AG04449 (cell line): ENCODE data around the gene SURF2.
A peak's percentile ranks its signal among the peaks of the same experiment; 100 is the strongest.
"Not testable (repeated sequence)": the region's sequence is repeated elsewhere in the genome, so short reads cannot be mapped to it uniquely, and the experiment has no call there.

Source experiments
- CTCF ChIA-PET: fragments of 350-600 bp; formaldehyde crosslinking; extraction: SDS; loops from one replicate; lab custom pipeline; 2021; ENCODE audit warnings: antibody characterized with exemption; lab: Yijun Ruan, JAX
- POLR2A ChIA-PET: fragments of 400-600, 350-600 bp; formaldehyde crosslinking; extraction: SDS; loops from one replicate; lab custom pipeline; 2020; ENCODE audit warnings: antibody characterized with exemption, inconsistent platforms; lab: Yijun Ruan, JAX
- DNase-seq: peaks from one replicate; pipeline ENCODE4 v3.0.0-alpha.2; 2010; ENCODE audit warnings: low read depth, low spot score
- H3K4me3 ChIP-seq: 2 replicates; pipeline ENCODE4 v1.5.1; 2011; ENCODE audit warnings: low read depth, mild to moderate bottlenecking, control low read depth, low read length
- TF ChIP-seq, protein P1 (sequence below): IDR thresholded peaks from one replicate; pipeline ENCODE4 v1.5.1; 2011; ENCODE audit warnings: mild to moderate bottlenecking, moderate library complexity, low read length, control low read depth, inconsistent platforms; ENCODE audit not compliant: insufficient read depth; ENCODE audit errors: missing control alignments

SURF2 gene

DNA sequence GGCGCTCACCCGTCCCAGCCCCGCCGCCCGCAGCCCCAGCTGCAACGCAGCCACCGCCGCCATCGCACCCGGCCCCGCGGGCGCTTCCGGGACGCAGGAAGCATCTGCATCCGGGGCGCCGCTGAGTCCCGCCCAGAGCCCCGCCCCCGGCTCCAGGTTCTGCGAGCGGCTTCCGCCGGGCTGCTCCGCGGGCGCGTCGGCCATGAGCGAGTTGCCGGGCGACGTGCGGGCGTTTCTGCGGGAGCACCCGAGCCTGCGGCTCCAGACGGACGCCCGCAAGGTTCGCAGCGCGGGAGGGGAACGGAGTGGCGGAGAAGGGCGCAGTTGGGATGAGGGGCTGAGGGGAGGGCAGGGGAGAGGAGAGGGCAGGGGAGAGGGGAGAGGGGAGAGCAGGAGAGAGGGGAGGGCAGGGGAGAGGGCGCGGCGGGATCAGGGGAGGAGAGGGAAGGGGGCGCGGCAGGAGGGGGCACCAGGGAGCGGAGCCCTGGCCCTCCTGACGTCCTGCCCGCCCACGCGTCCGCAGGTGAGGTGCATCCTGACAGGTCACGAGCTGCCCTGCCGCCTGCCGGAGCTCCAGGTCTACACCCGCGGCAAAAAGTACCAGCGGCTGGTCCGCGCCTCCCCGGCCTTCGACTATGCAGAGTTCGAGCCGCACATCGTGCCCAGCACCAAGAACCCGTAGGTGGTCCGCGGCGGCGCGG lies at the start of gene SURF2, which contains the start of gene SURF1:
SURF2 (plus strand) TSS at position 160 of the 701 bp plus-strand sequence; CDS start at position 203, 43 bp downstream.
SURF1 (minus strand) TSS at position 97 of the 701 bp plus-strand sequence; CDS start at position 63, 34 bp downstream.
- CTCF ChIA-PET: interaction anchor here (0.7 to 2.8 kb wide), 8 partner anchors 8 to 171 kb away, joined by 3 to 11 read pairs (median 6); partner anchors contain the start of genes MED22 and RPL7A
- TF ChIP-seq, protein P1, sequence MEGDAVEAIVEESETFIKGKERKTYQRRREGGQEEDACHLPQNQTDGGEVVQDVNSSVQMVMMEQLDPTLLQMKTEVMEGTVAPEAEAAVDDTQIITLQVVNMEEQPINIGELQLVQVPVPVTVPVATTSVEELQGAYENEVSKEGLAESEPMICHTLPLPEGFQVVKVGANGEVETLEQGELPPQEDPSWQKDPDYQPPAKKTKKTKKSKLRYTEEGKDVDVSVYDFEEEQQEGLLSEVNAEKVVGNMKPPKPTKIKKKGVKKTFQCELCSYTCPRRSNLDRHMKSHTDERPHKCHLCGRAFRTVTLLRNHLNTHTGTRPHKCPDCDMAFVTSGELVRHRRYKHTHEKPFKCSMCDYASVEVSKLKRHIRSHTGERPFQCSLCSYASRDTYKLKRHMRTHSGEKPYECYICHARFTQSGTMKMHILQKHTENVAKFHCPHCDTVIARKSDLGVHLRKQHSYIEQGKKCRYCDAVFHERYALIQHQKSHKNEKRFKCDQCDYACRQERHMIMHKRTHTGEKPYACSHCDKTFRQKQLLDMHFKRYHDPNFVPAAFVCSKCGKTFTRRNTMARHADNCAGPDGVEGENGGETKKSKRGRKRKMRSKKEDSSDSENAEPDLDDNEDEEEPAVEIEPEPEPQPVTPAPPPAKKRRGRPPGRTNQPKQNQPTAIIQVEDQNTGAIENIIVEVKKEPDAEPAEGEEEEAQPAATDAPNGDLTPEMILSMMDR: no peak
- H3K4me3 ChIP-seq: peak within 1 kb of the TSS; percentile 84
- POLR2A ChIA-PET: interaction anchor here (0.6 to 3.3 kb wide), 6 partner anchors 8 to 344 kb away, joined by 3 to 18 read pairs (median 4); partner anchors contain the start of genes MED22 and RPL7A
- no peak for DNase-seq

DNA sequence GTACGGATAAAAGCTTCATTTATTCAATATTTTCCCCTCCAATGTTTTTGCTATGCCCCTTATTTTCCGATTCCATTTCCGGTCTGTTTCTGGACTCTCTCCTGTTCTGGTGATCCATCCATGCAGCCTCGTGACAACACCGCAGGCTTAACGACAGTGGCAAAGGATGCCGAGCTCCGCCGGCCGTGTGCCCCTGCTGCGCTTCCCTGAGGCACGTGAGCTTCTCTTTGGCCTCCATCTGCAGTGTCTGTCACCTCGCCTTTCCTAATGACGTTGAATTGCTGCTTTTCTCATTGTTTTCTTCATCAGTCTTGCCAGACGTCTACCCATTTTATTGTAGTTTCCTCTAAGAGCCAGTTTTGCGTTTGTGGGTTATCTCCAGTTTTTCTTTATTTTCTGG lies 49.0 kb upstream of the SURF2 start:
- ChIA-PET POLR2A (no interaction called here), CTCF (interaction anchor here (0.7 to 1.4 kb wide), 2 partner anchors 59 to 115 kb away, joined by 3 to 4 read pairs; no protein-coding TSS in a partner anchor)
- H3K4me3 ChIP-seq: no peak overlapping the region
- TF ChIP-seq, protein P1: no peak
- no peak for DNase-seq

DNA sequence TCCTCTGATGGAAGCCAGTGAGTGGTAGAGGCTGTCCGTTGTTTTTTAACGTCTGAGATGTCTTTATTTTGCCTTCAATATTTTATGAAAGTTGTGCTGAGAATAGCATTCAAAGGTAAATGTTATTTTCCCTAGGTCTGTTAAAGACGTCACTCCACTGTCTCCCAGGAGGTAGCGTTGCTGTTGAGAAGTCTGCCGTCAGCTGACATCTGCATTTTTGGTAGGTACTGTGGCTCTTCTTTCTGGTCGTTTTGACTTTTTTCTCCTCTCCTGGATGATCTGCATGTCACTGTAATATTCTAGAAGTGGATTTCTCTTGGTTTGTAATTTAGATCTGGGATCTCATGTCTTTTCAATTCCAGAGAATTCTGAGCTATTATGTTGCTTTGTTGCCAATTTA lies 46.7 kb upstream of the SURF2 start:
- DNase-seq: no peak
- TF ChIP-seq, protein P1: no peak
- POLR2A ChIA-PET: no interaction called here
- H3K4me3 ChIP-seq: no peak overlapping the region
- CTCF ChIA-PET: no interaction called here

DNA sequence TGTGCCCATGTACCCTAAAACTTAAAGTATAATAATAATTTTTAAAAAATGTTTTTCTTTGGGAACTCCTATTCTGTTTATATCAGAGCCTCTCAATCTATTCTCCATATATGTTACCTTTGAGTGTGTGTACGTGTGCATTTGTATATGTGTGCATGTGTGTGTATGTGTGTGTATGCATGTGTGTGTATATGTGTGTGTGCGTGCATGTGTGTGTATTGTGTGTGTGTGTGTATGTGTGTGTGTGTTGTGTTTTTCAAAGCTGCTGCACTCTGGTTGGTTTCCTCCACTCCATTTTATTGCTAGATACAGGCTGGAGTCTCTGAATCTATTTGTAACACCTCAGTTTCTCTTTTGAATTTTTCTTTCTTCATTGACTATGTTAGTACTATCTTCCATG lies 40.4 kb upstream of the SURF2 start:
- TF ChIP-seq, protein P1: no peak
- POLR2A ChIA-PET: no interaction called here
- H3K4me3 ChIP-seq: no peak overlapping the region
- DNase-seq: no peak
- CTCF ChIA-PET: no interaction called here

DNA sequence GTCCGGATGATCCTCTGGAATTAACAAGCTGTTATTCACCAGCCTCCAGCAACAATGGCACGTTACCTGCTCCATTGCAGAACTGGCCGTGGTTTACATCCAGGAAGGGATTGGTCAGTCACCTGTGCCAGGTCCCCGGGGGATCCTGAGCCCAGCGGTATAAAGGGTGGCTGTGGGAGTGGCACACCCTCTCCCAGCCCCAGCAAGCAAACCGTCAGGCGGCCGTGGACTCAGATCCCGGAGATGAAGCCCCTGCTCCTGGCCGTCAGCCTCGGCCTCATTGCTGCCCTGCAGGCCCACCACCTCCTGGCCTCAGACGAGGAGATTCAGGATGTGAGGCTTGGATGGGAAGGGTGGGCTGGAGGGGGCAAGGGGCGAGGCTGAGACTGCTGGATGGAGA lies 38.8 kb upstream of the SURF2 start:
- H3K4me3 ChIP-seq, POLR2A ChIA-PET, DNase-seq, CTCF ChIA-PET: not testable (repeated sequence)

DNA sequence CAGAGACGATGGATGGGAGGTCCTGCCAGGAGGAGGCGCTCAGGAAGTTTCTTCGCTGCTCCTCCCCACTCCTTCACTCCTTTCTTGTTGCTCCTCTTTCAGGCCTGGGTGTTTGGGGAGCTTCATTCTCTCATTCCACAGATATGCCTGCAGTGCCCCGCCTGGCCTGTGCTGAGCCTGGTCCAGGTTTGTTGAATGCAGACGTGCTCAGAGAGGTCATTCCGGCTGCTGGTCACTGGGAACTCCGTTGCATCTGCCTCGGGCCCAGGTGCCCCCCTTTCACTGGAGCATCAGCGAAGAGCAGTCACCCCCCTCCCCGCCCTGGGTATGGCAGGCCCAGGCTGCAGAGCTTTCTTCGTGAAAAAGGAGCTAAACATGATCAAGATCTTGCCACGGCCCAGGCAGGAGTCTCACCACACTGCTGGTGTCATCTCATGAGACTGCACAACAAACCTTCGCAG lies 35.9 kb upstream of the SURF2 start:
- ChIA-PET CTCF (interaction anchor here (1.2 to 2.1 kb wide), 2 partner anchors 9 to 10 kb away, joined by 5 read pairs; no protein-coding TSS in a partner anchor), POLR2A (no interaction called here)
- no peak for DNase-seq
- no peak overlapping the region for H3K4me3 ChIP-seq
- TF ChIP-seq, protein P1: no peak
